Lower lobe of right lung (tissue), 2 donors: ENCODE data around the gene CHRM2. TPM values are rescaled to one million over a fixed set of nuclear protein-coding genes. Genes with fewer than 3 reads are reported as not detected.

Source experiments
- ATAC-seq, 2 donors: fragments of 200-7000 bp; cut with Tn5 transposase; one replicate each; pipeline ENCODE4 v1.9.1; 2020 to 2022; ENCODE audit warnings: mild to moderate bottlenecking in 2 of 2, moderate library complexity in 2 of 2
- DNase-seq: peaks from one replicate; pipeline ENCODE4 v3.0.0-alpha.2; 2020
- H3K27ac ChIP-seq: fragments of 200-600 bp; one replicate; pipeline ENCODE4 v1.8.0; 2022
- H3K27me3 ChIP-seq: fragments of 200-600 bp; one replicate; pipeline ENCODE4 v1.8.0; 2022; ENCODE audit warnings: low read depth
- H3K36me3 ChIP-seq: fragments of 200-600 bp; one replicate; pipeline ENCODE4 v1.8.0; 2022; ENCODE audit warnings: mild to moderate bottlenecking
- H3K4me1 ChIP-seq: fragments of 200-600 bp; one replicate; pipeline ENCODE4 v1.8.0; 2022
- H3K4me3 ChIP-seq: fragments of 200-600 bp; one replicate; pipeline ENCODE4 v1.8.0; 2022; ENCODE audit warnings: mild to moderate bottlenecking
- H3K9me3 ChIP-seq: fragments of 200-600 bp; one replicate; pipeline ENCODE4 v1.8.0; 2022
- intact Hi-C: fragments of 100-400 bp; cut with DNase I; formaldehyde crosslinking; loops from one replicate; pipeline ENCODE4 v1.11.0; 2022
- total RNA-seq: library from RNA; stranded (reverse); fragmentation: NEBNext Ultra II Directional; extraction: Animal tissue kit (Norgen Biotek cat#: 25700); gene quantifications from one replicate; pipeline ENCODE4 v1.2.1, GENCODE V29; 2021
- TF ChIP-seq, protein P1 (sequence below): fragments of 200-600 bp; IDR thresholded peaks from one replicate; pipeline ENCODE4 v1.8.0; 2022; ENCODE audit warnings: antibody characterized with exemption, mild to moderate bottlenecking
- donor health status: DM: no; HTN: yes; CAD: no; lungs with severe emphysema.

The CHRM2 gene
- total RNA-seq, 1 donor from 2014 or later: 2.8 TPM

DNA sequence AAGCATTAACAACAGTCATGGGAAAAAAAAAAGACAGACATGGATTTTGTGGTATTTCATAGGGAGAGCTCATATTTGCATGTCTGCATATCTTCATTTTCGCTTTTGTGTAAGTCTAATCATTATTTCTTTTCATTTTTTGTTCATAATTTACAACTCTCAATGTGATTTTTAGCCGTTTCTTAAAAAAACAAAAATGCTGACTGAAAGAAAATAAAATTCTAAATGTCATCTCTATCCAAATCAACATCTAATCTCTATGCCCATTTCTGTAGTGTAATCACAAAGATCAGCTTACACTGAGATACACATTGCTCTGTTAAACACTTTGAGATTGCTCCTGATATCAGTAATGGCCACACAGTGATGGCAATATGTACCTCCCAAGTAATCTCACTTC, 29.2 kb downstream of the CHRM2 start:
- DNase-seq (no peak), ATAC-seq (no peak)
- no peaks in the 10 kb centered on the region for H3K9me3 ChIP-seq
- no peaks in the 10 kb centered on the region for H3K4me1 ChIP-seq
- TF ChIP-seq, protein P1, sequence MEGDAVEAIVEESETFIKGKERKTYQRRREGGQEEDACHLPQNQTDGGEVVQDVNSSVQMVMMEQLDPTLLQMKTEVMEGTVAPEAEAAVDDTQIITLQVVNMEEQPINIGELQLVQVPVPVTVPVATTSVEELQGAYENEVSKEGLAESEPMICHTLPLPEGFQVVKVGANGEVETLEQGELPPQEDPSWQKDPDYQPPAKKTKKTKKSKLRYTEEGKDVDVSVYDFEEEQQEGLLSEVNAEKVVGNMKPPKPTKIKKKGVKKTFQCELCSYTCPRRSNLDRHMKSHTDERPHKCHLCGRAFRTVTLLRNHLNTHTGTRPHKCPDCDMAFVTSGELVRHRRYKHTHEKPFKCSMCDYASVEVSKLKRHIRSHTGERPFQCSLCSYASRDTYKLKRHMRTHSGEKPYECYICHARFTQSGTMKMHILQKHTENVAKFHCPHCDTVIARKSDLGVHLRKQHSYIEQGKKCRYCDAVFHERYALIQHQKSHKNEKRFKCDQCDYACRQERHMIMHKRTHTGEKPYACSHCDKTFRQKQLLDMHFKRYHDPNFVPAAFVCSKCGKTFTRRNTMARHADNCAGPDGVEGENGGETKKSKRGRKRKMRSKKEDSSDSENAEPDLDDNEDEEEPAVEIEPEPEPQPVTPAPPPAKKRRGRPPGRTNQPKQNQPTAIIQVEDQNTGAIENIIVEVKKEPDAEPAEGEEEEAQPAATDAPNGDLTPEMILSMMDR: no peak
- intact Hi-C loops: no loop called here
- H3K27me3 ChIP-seq: no peaks in the 10 kb centered on the region
- no peaks in the 10 kb centered on the region for H3K36me3 ChIP-seq
- no peak overlapping the region for H3K4me3 ChIP-seq
- H3K27ac ChIP-seq: no peak overlapping the region

DNA sequence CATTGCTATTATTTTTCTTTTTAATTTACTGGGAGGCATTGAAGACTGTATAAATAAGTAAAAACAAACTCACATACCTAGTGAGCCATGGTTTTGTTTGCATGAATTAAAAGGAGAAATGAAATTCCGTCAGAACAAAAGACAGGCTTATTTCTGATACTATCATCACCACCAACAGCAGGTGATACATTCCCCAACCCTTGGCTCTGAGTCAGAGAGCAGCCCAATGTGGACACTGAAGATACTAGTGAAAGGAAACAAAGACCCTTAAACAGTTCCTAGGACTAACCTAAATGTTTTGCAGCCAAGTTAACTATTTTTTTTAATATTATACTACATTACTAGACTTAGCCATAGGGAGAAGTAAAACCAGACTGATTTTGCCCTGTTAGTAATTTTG, 31.6 kb downstream of the CHRM2 start:
- Histone ChIP-seq H3K27me3 (no peaks in the 10 kb centered on the region), H3K9me3 (no peaks in the 10 kb centered on the region), H3K27ac (no peak overlapping the region), H3K4me3 (no peak overlapping the region), H3K4me1 (no peaks in the 10 kb centered on the region), H3K36me3 (no peaks in the 10 kb centered on the region)
- intact Hi-C loops: no loop called here
- ATAC-seq (no peak), DNase-seq (no peak)
- TF ChIP-seq, protein P1: no peak

DNA sequence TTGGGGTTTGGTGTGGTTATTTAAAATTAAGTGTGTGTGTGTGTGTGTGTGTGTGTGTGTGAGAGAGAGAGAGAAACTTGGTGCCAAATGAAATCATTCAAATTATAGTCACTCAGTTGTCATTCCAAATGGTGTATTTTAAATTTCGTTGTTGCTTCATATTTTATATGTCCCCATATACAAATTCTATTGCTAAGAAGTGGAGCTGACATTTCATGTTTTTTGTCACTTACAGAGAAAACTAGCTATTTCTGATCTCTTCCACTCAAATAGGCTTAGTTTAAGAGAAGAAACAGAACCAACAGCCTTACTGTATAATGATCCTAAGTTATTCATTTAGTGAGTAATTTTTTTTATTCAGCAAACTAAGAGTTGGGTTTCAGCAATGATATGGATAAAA, 42.3 kb downstream of the CHRM2 start:
- Histone ChIP-seq H3K9me3 (no peaks in the 10 kb centered on the region), H3K36me3 (no peaks in the 10 kb centered on the region), H3K27me3 (no peaks in the 10 kb centered on the region), H3K27ac (no peak overlapping the region), H3K4me3 (no peak overlapping the region), H3K4me1 (no peaks in the 10 kb centered on the region)
- DNase-seq (no peak), ATAC-seq (no peak)
- intact Hi-C loops: no loop called here
- TF ChIP-seq, protein P1: no peak

DNA sequence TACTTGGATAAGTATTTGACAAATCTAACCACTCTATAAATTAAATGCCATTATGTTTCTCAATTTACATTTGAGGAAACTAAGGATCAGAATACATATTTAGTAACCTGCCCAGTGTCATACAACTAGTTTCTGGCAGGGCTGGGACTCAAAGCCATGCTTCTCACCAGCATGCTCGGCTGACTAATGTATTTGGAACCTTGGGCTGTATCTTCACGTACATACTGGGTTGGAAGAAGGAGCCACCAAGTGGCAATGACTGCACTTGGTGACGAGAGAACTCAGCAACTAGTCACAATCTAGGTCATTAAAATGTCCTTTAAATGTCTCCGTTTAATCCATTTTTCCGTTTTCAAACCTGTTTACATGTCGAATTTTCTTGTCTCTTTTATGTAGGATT, 42.9 kb downstream of the CHRM2 start:
- H3K36me3 ChIP-seq: no peaks in the 10 kb centered on the region
- intact Hi-C loops: no loop called here
- no peaks in the 10 kb centered on the region for H3K27me3 ChIP-seq
- no peak overlapping the region for H3K27ac ChIP-seq
- TF ChIP-seq, protein P1: no peak
- no peak overlapping the region for H3K4me3 ChIP-seq
- DNase-seq (no peak), ATAC-seq (no peak)
- H3K9me3 ChIP-seq: no peaks in the 10 kb centered on the region
- H3K4me1 ChIP-seq: no peaks in the 10 kb centered on the region

DNA sequence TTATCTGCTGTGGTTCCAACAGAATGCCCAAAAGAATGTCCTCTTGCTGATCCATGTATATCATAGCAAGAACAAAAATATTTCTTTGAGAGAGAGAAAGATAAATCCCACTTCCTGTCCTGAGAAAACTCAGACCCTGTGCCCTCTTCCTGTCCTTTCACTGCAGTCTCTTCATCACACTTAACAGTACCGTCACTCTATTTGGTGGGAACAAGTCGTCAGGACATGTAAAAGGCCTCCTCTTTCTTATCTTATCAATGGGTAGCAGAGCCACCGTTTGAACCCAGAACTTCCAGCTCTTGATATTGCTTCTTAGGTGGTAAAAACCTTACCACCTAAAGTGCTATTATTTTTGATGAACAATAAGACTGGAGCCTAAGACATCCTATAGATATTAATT, 43.9 kb downstream of the CHRM2 start:
- no peak for ATAC-seq
- Histone ChIP-seq H3K4me1 (no peaks in the 10 kb centered on the region), H3K9me3 (no peaks in the 10 kb centered on the region), H3K36me3 (no peaks in the 10 kb centered on the region), H3K4me3 (no peak overlapping the region), H3K27me3 (no peaks in the 10 kb centered on the region), H3K27ac (no peak overlapping the region)
- intact Hi-C loops: no loop called here
- TF ChIP-seq, protein P1: no peak
- no peak for DNase-seq

DNA sequence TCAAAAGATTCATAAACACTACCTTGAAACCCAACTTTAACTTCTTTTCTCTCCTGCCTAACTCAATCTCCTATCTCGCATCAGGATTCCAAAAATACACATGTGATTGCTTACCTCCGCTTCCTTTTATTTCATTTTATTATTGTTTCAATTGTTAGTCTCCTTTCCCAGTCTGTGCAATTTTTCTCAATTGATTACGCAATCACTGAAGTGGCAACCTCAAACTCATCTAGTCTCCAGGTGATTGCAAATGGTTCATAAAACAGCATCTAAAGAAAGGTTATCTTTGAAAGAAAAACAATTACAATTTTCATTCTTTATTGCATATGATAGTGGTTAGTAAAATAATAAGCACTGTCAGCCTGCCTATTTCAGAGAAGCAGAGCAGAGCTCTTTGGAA, 45.6 kb downstream of the CHRM2 start:
- TF ChIP-seq, protein P1: no peak
- intact Hi-C loops: no loop called here
- Histone ChIP-seq H3K27me3 (no peaks in the 10 kb centered on the region), H3K27ac (no peak overlapping the region), H3K36me3 (no peaks in the 10 kb centered on the region), H3K4me1 (no peaks in the 10 kb centered on the region), H3K9me3 (no peaks in the 10 kb centered on the region), H3K4me3 (no peak overlapping the region)
- ATAC-seq (no peak), DNase-seq (no peak)
